Subcutaneous adipose tissue (tissue), 4 donors: ENCODE measurements around the gene ATP2C2. TPM values are rescaled to one million over a fixed set of nuclear protein-coding genes. Genes with fewer than 3 reads are reported as not detected.

Experiments
- total RNA-seq, 4 donors: library from RNA; depleted of rRNA; stranded (reverse); fragments of >200 nt; gene quantifications; one replicate each; pipeline ENCODE4 v1.1.0, GENCODE V29; 2016
- TF ChIP-seq, protein P1 (sequence below): fragments of 450-650 bp; IDR thresholded peaks from one replicate; pipeline ENCODE4 v1.5.1; 2016; ENCODE audit warnings: low read depth, mild to moderate bottlenecking, control low read depth, antibody characterized with exemption, moderate library complexity

Gene ATP2C2
- total RNA-seq, 4 donors from 2014 or later, result not detected

DNA sequence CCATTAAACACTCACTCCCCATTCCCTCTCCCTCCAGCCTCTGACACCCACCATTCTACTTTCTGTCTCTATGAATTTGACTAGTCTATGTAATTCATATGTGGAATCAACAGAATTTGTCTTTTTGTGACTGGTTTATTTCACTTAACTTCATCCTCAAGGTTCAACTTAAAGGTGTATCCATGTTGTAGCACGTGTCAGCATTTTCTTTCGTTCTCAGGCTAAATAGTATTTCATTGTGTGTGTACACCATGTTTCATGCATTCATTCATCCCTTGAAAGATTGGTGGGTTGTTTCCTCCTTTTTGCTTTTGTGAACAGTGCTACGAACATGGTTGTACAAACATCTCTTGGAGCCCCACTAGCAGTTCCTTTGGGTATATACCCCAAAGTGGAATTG is 36.0 kb downstream of the ATP2C2 start:
- TF ChIP-seq, protein P1, sequence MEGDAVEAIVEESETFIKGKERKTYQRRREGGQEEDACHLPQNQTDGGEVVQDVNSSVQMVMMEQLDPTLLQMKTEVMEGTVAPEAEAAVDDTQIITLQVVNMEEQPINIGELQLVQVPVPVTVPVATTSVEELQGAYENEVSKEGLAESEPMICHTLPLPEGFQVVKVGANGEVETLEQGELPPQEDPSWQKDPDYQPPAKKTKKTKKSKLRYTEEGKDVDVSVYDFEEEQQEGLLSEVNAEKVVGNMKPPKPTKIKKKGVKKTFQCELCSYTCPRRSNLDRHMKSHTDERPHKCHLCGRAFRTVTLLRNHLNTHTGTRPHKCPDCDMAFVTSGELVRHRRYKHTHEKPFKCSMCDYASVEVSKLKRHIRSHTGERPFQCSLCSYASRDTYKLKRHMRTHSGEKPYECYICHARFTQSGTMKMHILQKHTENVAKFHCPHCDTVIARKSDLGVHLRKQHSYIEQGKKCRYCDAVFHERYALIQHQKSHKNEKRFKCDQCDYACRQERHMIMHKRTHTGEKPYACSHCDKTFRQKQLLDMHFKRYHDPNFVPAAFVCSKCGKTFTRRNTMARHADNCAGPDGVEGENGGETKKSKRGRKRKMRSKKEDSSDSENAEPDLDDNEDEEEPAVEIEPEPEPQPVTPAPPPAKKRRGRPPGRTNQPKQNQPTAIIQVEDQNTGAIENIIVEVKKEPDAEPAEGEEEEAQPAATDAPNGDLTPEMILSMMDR, result no peak

DNA sequence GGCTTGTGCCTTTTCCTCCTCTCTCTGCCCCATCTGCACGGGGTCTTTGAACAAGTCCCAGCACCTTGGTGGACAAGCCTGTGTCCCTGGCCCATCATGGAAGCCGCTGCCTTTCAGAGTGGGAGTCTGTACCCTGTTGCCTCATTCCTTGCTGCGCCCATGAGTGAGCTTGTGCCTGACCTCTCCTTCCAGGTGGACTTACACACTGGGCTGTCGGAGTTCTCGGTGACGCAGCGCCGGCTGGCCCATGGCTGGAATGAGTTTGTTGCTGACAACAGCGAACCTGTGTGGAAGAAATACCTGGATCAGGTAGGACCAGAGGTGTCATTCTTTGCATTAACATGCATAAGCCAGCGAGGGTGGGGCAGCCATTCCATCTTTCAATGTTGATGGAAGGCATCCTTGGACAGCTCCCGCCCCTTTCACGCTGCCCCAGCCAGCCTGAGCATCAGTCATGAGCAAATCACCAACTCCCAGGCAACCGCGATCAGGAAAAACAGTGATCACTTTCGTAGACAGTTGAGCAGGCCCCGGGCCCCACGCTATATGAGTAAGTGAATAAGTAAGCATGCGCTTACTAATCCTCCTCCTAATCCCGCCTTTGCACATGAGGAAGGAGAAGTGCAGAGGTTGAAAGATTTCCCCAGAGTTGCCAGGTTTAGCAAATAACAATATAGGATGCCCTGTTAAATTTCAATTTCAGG is 36.8 kb downstream of the ATP2C2 start:
- TF ChIP-seq, protein P1, result no peak

DNA sequence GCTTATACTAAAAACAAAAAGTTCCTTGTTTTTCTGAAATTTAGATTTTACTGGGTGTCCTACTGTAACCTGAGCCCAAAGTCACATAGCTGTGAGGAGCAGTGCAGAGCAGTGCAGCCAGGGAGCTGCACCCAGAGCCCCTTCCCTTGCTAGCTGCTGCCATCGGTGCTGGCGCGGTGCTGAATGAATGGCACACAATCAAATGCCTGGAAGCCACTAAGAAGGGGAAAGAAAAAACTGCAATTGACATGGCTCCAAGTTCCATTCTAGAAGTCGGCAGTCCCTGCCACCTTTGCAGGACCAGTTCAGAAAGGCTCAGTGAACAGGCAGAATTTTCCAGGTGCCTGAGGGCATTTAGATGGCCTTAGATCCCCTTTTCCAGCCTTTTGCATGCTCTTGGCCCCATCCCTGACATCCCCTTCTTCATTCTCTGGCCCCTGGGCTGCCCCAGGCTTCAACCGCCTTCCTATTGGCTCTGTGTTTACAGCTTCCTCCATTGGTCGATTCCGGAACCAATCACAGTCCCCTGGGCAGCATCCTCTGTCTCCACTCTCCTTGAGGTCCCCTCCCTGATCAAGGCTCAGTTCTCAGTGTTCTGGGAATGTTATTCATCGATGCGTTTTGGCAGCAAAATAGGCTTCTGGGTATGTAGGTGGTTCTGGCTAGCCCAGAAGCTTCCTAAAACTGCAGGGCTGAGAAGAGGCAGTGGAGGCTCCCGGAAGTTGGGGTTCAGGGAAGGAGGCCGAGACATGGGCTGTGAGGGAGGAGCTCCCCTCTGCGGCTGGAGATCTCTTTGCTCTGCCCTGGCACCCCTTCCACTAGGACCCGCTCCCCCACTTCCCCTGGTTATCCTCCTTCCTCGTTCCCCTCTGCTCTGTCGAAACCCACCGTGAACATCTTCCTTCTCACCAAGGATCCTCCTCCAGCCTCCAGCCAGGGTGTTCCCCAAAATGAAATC is 37.9 kb downstream of the ATP2C2 start:
- TF ChIP-seq, protein P1, result no peak

DNA sequence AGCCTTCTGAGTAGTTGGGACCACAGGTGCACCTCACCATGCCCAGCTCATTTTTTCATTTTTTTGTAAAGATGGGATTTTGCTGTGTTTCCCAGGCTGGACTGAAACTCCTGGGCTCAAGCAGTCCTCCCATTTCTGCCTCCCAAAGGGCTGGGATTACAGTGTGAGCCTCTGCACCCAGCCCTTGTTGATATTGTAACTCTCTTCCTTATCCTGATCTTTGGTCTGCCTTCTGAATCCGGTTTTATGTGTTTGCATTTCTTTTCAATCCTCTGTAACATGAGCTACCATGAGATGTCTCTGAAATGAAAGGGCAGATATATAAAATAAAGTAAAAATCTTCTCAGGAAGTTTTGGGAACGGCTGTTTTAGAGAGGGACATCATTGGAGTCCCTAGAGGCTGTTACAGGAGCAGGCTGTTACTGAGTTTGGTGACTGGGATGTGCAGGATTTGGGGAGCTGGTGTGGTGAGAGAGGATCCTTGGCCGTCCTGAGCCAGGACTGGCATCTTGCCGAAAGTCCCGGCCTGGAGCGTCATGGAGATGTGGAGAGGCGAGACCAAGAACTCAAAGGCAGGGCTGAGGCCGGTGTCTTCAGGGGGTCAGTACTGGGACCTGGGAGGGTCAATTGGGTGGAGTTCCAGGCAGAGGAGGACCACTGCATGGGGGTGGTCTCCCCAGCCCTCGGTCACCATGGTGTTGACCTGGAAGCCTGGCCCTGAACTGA is 39.4 kb downstream of the ATP2C2 start:
- TF ChIP-seq, protein P1, result no peak

DNA sequence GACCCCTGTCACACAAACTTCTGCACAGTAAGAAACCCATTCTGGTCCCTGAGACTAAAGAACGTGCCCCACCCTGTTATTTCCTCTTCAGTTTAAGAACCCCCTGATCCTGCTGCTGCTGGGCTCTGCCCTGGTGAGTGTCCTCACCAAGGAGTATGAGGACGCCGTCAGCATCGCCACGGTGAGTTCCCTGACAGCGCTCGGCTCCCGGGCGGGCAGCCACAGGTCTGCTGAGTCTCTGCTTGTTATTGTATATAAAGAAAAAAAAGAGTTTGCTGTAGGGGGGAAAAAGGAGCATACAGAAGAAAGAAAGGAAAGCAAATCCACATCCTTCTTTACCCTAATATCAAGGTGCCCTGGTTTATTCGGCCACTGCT is 40.0 kb downstream of the ATP2C2 start:
- TF ChIP-seq, protein P1, result no peak

DNA sequence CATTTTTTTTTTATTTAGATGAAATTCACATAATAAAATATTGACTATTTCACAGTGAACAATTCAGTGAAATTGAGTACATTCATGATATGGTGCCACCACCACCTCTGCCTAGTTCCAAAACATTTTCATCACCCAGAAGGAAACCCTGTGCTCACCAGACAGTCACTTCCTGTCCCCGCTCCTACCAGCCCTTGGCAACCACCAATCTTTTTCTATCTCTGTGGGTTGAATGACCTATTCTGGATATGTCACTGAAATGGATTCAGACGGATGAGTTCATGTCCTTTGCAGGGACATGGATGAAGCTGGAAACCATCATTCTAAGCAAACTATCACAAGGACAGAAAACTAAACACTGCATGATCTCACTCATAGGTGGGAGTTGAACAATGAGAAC is 40.5 kb downstream of the ATP2C2 start:
- TF ChIP-seq, protein P1, result no peak
